GM13976 (cell line): ENCODE results near the gene ZNF425.

Experiments used
- DNase-seq: peaks from one replicate; pipeline ENCODE4 v3.0.0; 2012; ENCODE audit warnings: low spot score
- CTCF ChIP-seq: IDR thresholded peaks from 2 replicates; pipeline ENCODE4 v1.5.1; 2012; ENCODE audit warnings: borderline replicate concordance, mild to moderate bottlenecking; ENCODE audit not compliant: insufficient read depth; ENCODE audit errors: extremely low read depth, missing control alignments, control extremely low read depth
- in situ Hi-C: fragments of 300-500 bp; cut with MboI; formaldehyde crosslinking; loops from one replicate; pipeline ENCODE4 v1.12.0; 2022; ENCODE audit warnings: low sequenced_read_pairs, mixed read lengths, inconsistent platforms; ENCODE audit not compliant: unreplicated experiment

The ZNF425 gene

GRCh38 chr7:149166142-149166541 lies 40.0 kb upstream of the ZNF425 start:
- DNase-seq, result no peak
- in situ Hi-C loops, result no loop called here
- TF ChIP-seq CTCF, result no peak

GRCh38 chr7:149161241-149161848 lies 35.2 kb upstream of the ZNF425 start:
- in situ Hi-C loops, result no loop called here
- DNase-seq, result no peak
- TF ChIP-seq CTCF, result no peak

GRCh38 chr7:149156898-149157297 lies 30.8 kb upstream of the ZNF425 start:
- no peak for TF ChIP-seq CTCF
- no peak for DNase-seq
- in situ Hi-C loops, result no loop called here

- DNase-seq, result no peak
- in situ Hi-C loops, result no loop called here
- no peak for TF ChIP-seq CTCF
Observed at GRCh38 chr7:149154056-149154455, 27.9 kb upstream of the ZNF425 start.

GRCh38 chr7:149153346-149153745 lies 27.2 kb upstream of the ZNF425 start:
- no peak for DNase-seq
- in situ Hi-C loops, result no loop called here
- no peak for TF ChIP-seq CTCF

- TF ChIP-seq CTCF, result no peak
- in situ Hi-C loops, result no loop called here
- DNase-seq, result no peak
Observed at GRCh38 chr7:149150981-149151380, 24.9 kb upstream of the ZNF425 start.
